Adrenal gland (tissue), 12 donors: ENCODE data around the gene HIVEP1. TPM values are rescaled to one million over a fixed set of nuclear protein-coding genes. Genes with fewer than 3 reads are reported as not detected.

ENCODE experiments used
- DNase-seq, 7 donors: peaks; one replicate each; pipeline ENCODE4 v3.0.0-alpha.2; 2019 to 2020
- H3K27ac ChIP-seq, 5 donors: fragments of 200-600 bp; sonication (generic) in 4 of 5; 1 replicate in 3 of 5; 2 replicates in 2 of 5; pipeline versions ENCODE4 v1.5.1 to v1.8.0; 2016 to 2020; ENCODE audit warnings: mild to moderate bottlenecking in 1 of 5
- H3K27me3 ChIP-seq: fragments of 200-600 bp; 2 replicates; pipeline ENCODE4 v1.8.0; 2021
- H3K36me3 ChIP-seq, 2 donors: fragments of 200-600 bp; replicated peaks in 1 of 2; 1 replicate in 1 of 2; 2 replicates in 1 of 2; pipeline versions ENCODE4 v1.5.1 to v1.8.0; 2018 to 2022
- H3K4me1 ChIP-seq, 2 donors: fragments of 200-600 bp; replicated peaks in 1 of 2; 1 replicate in 1 of 2; 2 replicates in 1 of 2; pipeline versions ENCODE4 v1.5.1 to v1.8.0; 2018 to 2021
- H3K4me3 ChIP-seq, 4 donors: fragments of 200-600 bp; sonication (generic) in 3 of 4; one replicate each; pipeline ENCODE4 v1.5.1; 2016 to 2018
- H3K9me3 ChIP-seq, 3 donors: fragments of 200-600 bp; sonication (generic) in 1 of 3; replicated peaks in 1 of 3; 1 replicate in 2 of 3; 2 replicates in 1 of 3; pipeline versions ENCODE4 v1.5.1 to v1.8.0; 2016 to 2021
- POLR2A ChIP-seq, 2 donors: fragments of 450-650 bp; IDR thresholded peaks; one replicate each; pipeline ENCODE4 v1.6.1; 2017; ENCODE audit warnings: antibody characterized with exemption in 2 of 2, mild to moderate bottlenecking in 2 of 2, moderate library complexity in 1 of 2
- WGBS, 4 donors: extraction: QIAGEN DNeasy Blood & Tissue Kit in 2 of 4; methylation state at CpG; one replicate each; pipeline versions ENCODE4 v1.1.5 to v1.1.7; 2013 to 2017; 5-methylcytosine and 5-hydroxymethylcytosine counted together
- intact Hi-C, 2 donors: fragments of 100-400 bp; cut with DNase I; formaldehyde crosslinking; loops; one replicate each; pipeline versions ENCODE4 v1.14.1 to v1.15.0; 2022 to 2023
- polyA plus RNA-seq, 3 donors: library from polyadenylated mRNA; stranded (reverse); fragments of 200-250 nt in 2 of 3; fragments of 350-450 nt in 1 of 3; fragmentation: Illumina TruSeq in 1 of 3; extraction: RNeasy Lipid Tissue Mini Kit (QIAGEN cat#74804) in 1 of 3; gene quantifications; one replicate each; pipeline ENCODE4 v1.2.3, GENCODE V29; 2013 to 2014
- total RNA-seq, 9 donors: library from RNA; depleted of rRNA in 4 of 9; stranded (reverse); fragments of >200 nt in 4 of 9; fragments of 120-200 nt in 1 of 9; fragmentation: NEBNext Ultra II Directional in 1 of 9; extraction: Animal tissue kit (Norgen Biotek cat#: 25700) in 1 of 9; gene quantifications; one replicate each; pipeline versions ENCODE4 v1.1.0 to v1.2.4, GENCODE V29; 2013 to 2023
- TF ChIP-seq, protein P1 (sequence below), 6 experiments: fragments of 450-650 bp in 4 of 6; fragments of 200-600 bp in 2 of 6; sonication (generic) in 1 of 6; IDR thresholded peaks; 1 replicate in 5 of 6; 2 replicates in 1 of 6; pipeline versions ENCODE4 v1.5.1 to v1.8.0; 2016 to 2021; ENCODE audit warnings: antibody characterized with exemption in 6 of 6, mild to moderate bottlenecking in 2 of 6, moderate library complexity in 1 of 6
- donor health status: healthy with polysubstance abuse.
- donor health status: Bipolar disorder and iron deficiency.
- donor health status: DM: yes; HTN: yes; CAD: no.
- donor health status: DM: no; HTN: no; CAD: no.
- donor health status: DM: no; HTN: no; CAD: no.
- donor health status: DM: yes; HTN: yes; CAD: no.

The HIVEP1 gene
- total and polyA plus RNA-seq, 12 donors: 3.6 to 22.3 (median 11.9) TPM

GRCh38 chr6:12114055-12114503 is 102.0 kb downstream of the HIVEP1 start:
- 94 to 96% (median 95%) methylated on average over 6 of the region's 6 CpGs for WGBS, 4 donors
- TF ChIP-seq, protein P1, sequence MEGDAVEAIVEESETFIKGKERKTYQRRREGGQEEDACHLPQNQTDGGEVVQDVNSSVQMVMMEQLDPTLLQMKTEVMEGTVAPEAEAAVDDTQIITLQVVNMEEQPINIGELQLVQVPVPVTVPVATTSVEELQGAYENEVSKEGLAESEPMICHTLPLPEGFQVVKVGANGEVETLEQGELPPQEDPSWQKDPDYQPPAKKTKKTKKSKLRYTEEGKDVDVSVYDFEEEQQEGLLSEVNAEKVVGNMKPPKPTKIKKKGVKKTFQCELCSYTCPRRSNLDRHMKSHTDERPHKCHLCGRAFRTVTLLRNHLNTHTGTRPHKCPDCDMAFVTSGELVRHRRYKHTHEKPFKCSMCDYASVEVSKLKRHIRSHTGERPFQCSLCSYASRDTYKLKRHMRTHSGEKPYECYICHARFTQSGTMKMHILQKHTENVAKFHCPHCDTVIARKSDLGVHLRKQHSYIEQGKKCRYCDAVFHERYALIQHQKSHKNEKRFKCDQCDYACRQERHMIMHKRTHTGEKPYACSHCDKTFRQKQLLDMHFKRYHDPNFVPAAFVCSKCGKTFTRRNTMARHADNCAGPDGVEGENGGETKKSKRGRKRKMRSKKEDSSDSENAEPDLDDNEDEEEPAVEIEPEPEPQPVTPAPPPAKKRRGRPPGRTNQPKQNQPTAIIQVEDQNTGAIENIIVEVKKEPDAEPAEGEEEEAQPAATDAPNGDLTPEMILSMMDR (IDR thresholded peaks at IDR 0.05): no peak
- TF ChIP-seq POLR2A (IDR thresholded peaks at IDR 0.05): no peak
- no peak overlapping the region for H3K27ac ChIP-seq
- no peaks in the 10 kb centered on the region for H3K9me3 ChIP-seq
- no peaks in the 10 kb centered on the region for H3K27me3 ChIP-seq
- intact Hi-C loops: no loop called here
- H3K4me1 ChIP-seq: no peaks in the 10 kb centered on the region
- H3K4me3 ChIP-seq: no peak overlapping the region
- DNase-seq: no peak
- no peaks in the 10 kb centered on the region for H3K36me3 ChIP-seq

DNA sequence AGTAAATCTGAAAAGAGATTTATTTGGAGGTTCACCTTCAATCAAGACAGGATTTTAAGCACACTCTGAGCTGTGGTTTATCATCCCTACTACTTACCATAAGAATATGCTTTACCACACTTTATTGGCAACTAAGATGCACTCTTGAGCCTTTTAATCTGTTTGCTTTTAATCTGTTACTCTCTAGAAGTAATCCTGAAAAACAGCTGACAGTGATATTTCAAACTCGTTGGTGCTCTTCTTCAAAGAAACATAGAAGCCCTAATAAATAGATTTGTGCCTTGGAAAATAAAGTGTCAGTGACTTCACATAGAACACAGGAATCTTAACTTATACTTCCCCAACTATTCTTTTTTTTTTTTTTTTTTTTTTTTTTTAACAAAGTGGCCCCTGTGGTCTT is 102.9 kb downstream of the HIVEP1 start:
- no peak for TF ChIP-seq POLR2A (IDR thresholded peaks at IDR 0.05)
- TF ChIP-seq, protein P1 (IDR thresholded peaks at IDR 0.05): no peak
- Histone ChIP-seq H3K4me1 (no peaks in the 10 kb centered on the region), H3K27me3 (no peaks in the 10 kb centered on the region), H3K4me3 (no peak overlapping the region), H3K9me3 (no peaks in the 10 kb centered on the region), H3K36me3 (no peaks in the 10 kb centered on the region), H3K27ac (no peak overlapping the region)
- intact Hi-C loops: no loop called here
- WGBS, 4 donors: 70 to 90% (median 86%) methylated on average over 1 of the region's 1 CpG
- DNase-seq: no peak

GRCh38 chr6:12115492-12115891 is 103.4 kb downstream of the HIVEP1 start:
- Histone ChIP-seq H3K27me3 (no peaks in the 10 kb centered on the region), H3K36me3 (no peaks in the 10 kb centered on the region), H3K4me1 (no peaks in the 10 kb centered on the region), H3K9me3 (no peaks in the 10 kb centered on the region), H3K4me3 (no peak overlapping the region), H3K27ac (no peak overlapping the region)
- no peak for TF ChIP-seq POLR2A (IDR thresholded peaks at IDR 0.05)
- TF ChIP-seq, protein P1 (IDR thresholded peaks at IDR 0.05): no peak
- intact Hi-C loops: no loop called here
- 92 to 96% (median 95%) methylated on average over 4 of the region's 4 CpGs for WGBS, 4 donors
- DNase-seq: no peak

- Histone ChIP-seq H3K4me3 (no peak overlapping the region), H3K27me3 (no peaks in the 10 kb centered on the region), H3K9me3 (no peaks in the 10 kb centered on the region), H3K36me3 (no peaks in the 10 kb centered on the region), H3K27ac (no peak overlapping the region), H3K4me1 (no peaks in the 10 kb centered on the region)
- no peak for DNase-seq
- WGBS, 4 donors: 79 to 93% (median 85%) methylated on average over 2 of the region's 2 CpGs
- TF ChIP-seq, protein P1 (IDR thresholded peaks at IDR 0.05): no peak
- no peak for TF ChIP-seq POLR2A (IDR thresholded peaks at IDR 0.05)
- intact Hi-C loops: no loop called here
Observed at GRCh38 chr6:12116264-12116800, 104.2 kb downstream of the HIVEP1 start.
